WTC11 (cell line): ENCODE results near the gene NKRF. TPM values are rescaled to one million over a fixed set of nuclear protein-coding genes. Genes with fewer than 3 reads are reported as not detected.

ENCODE experiments used
- ATAC-seq: fragments of 200-7000 bp; cut with Tn5 transposase; 2 replicates; pipeline ENCODE4 v1.10.0; 2021; ENCODE audit warnings: mild to moderate bottlenecking, moderate library complexity
- Bru-seq: library from RNA; stranded (reverse); fragments of 400-500 nt; gene quantifications from one replicate; lab custom pipeline; 2021; lab: Mats Ljungman, UMichigan
- CTCF ChIA-PET: fragments of 300-600 bp; sonication (Branson Sonifier 250); formaldehyde crosslinking; loops from one replicate; lab custom pipeline; 2021; ENCODE audit warnings: antibody characterized with exemption; lab: Charles Lee
- POLR2A ChIA-PET: fragments of 350-600 bp; sonication (Branson Sonifier 250); formaldehyde crosslinking; loops from one replicate; lab custom pipeline; 2021; ENCODE audit warnings: antibody characterized with exemption; lab: Charles Lee
- DNase-seq: peaks from one replicate; pipeline ENCODE4 v3.0.0; 2021; ENCODE audit warnings: low spot score
- H3K27ac Mint-ChIP-seq: 2 replicates; pipeline ENCODE4 v1.8.0; 2021; ENCODE audit warnings: mixed read lengths
- H3K27me3 Mint-ChIP-seq: 2 replicates; pipeline ENCODE4 v1.8.0; 2021; ENCODE audit warnings: low read depth, mild to moderate bottlenecking, moderate library complexity, mixed read lengths
- H3K36me3 Mint-ChIP-seq: 2 replicates; pipeline ENCODE4 v1.8.0; 2021; ENCODE audit warnings: mixed read lengths
- H3K4me1 Mint-ChIP-seq: 2 replicates; pipeline ENCODE4 v1.8.0; 2022; ENCODE audit warnings: mixed read lengths
- H3K4me3 Mint-ChIP-seq: 2 replicates; pipeline ENCODE4 v1.8.0; 2021; ENCODE audit warnings: mild to moderate bottlenecking, moderate library complexity, mixed read lengths
- H3K9me3 Mint-ChIP-seq: 2 replicates; pipeline ENCODE4 v1.8.0; 2021; ENCODE audit warnings: mixed read lengths
- ARID4B ChIP-seq: sonication (generic); formaldehyde crosslinking; IDR thresholded peaks from 2 replicates; pipeline ENCODE4 v1.8.0; 2023; ENCODE audit warnings: missing genetic modification reagents, mild to moderate bottlenecking, borderline replicate concordance
- ATF1 ChIP-seq: sonication (generic); formaldehyde crosslinking; IDR thresholded peaks from 2 replicates; pipeline ENCODE4 v1.8.1; 2023; ENCODE audit warnings: mild to moderate bottlenecking, moderate library complexity, missing genetic modification reagents
- ATF6 ChIP-seq: sonication (generic); formaldehyde crosslinking; IDR thresholded peaks from 2 replicates; pipeline ENCODE4 v1.8.1; 2023; ENCODE audit warnings: mild to moderate bottlenecking, missing genetic modification reagents
- CTCF ChIP-seq: fragments of 200-600 bp; IDR thresholded peaks from 2 replicates; pipeline ENCODE4 v1.8.0; 2022; ENCODE audit warnings: antibody characterized with exemption
- FOXK1 ChIP-seq: sonication (generic); formaldehyde crosslinking; IDR thresholded peaks from 2 replicates; pipeline ENCODE4 v1.8.0; 2022; ENCODE audit warnings: mild to moderate bottlenecking, moderate library complexity, missing genetic modification reagents
- GRHL2 ChIP-seq: fragments of 250-450 bp; sonication (Bioruptor Pico); IDR thresholded peaks from 2 replicates; pipeline ENCODE4 v1.8.0; 2022; ENCODE audit warnings: mild to moderate bottlenecking, moderate library complexity; ENCODE audit not compliant: insufficient replicate concordance, severe bottlenecking
- HMGA2 ChIP-seq: fragments of 250-450 bp; sonication (Bioruptor Pico); IDR thresholded peaks from 2 replicates; pipeline ENCODE4 v1.4.0; 2021; ENCODE audit warnings: mild to moderate bottlenecking, moderate library complexity
- JUN ChIP-seq: sonication (generic); formaldehyde crosslinking; IDR thresholded peaks from 2 replicates; pipeline ENCODE4 v1.8.0; 2023; ENCODE audit warnings: mild to moderate bottlenecking, missing genetic modification reagents
- MAX ChIP-seq: sonication (generic); formaldehyde crosslinking; IDR thresholded peaks from 2 replicates; pipeline ENCODE4 v1.8.0; 2022; ENCODE audit warnings: mild to moderate bottlenecking, missing genetic modification reagents
- MYBL2 ChIP-seq: sonication (generic); formaldehyde crosslinking; IDR thresholded peaks from 2 replicates; pipeline ENCODE4 v1.8.1; 2023; ENCODE audit warnings: mild to moderate bottlenecking, moderate library complexity, missing genetic modification reagents
- NFE2L1 ChIP-seq: sonication (generic); formaldehyde crosslinking; IDR thresholded peaks from 2 replicates; pipeline ENCODE4 v1.8.1; 2023; ENCODE audit warnings: missing genetic modification reagents
- NR3C1 ChIP-seq: sonication (generic); formaldehyde crosslinking; conservative IDR thresholded peaks from 2 replicates; pipeline ENCODE4 v1.8.1; 2023; ENCODE audit warnings: low read depth, mild to moderate bottlenecking, missing genetic modification reagents
- SMAD3 ChIP-seq: sonication (generic); formaldehyde crosslinking; IDR thresholded peaks from 2 replicates; pipeline ENCODE4 v1.8.0; 2022; ENCODE audit warnings: missing genetic modification reagents, mild to moderate bottlenecking, borderline replicate concordance
- ZBTB21 ChIP-seq: sonication (generic); formaldehyde crosslinking; IDR thresholded peaks from 2 replicates; pipeline ENCODE4 v1.8.1; 2023; ENCODE audit warnings: mild to moderate bottlenecking, missing genetic modification reagents, borderline replicate concordance
- ZNF219 ChIP-seq: sonication (generic); formaldehyde crosslinking; IDR thresholded peaks from 2 replicates; pipeline ENCODE4 v1.8.0; 2023; ENCODE audit warnings: missing genetic modification reagents, mild to moderate bottlenecking, borderline replicate concordance
- ZNF232 ChIP-seq: sonication (generic); formaldehyde crosslinking; IDR thresholded peaks from 2 replicates; pipeline ENCODE4 v1.8.0; 2022; ENCODE audit warnings: mild to moderate bottlenecking, missing genetic modification reagents
- ZNF512 ChIP-seq: sonication (generic); formaldehyde crosslinking; IDR thresholded peaks from 2 replicates; pipeline ENCODE4 v1.8.1; 2022; ENCODE audit warnings: missing genetic modification reagents, borderline replicate concordance
- long read RNA-seq, 3 experiments: library from RNA in 1 of 3; library from capped mRNA in 1 of 3; library from polyadenylated mRNA in 1 of 3; unstranded in 2 of 3; stranded (forward) in 1 of 3; transcript quantifications; one replicate each; pipeline ENCODE4 v2.0.0, GENCODE V29; 2021
- total RNA-seq: library from RNA; stranded (reverse); gene quantifications from 3 replicates; pipeline ENCODE4 v1.2.3, GENCODE V29; 2021
- TF ChIP-seq, protein P1 (sequence below): sonication (generic); formaldehyde crosslinking; IDR thresholded peaks from 2 replicates; pipeline ENCODE4 v1.8.0; 2022; ENCODE audit warnings: mild to moderate bottlenecking, missing genetic modification reagents
- TF ChIP-seq, protein P2 (sequence below): sonication (generic); formaldehyde crosslinking; conservative IDR thresholded peaks from 2 replicates; pipeline ENCODE4 v1.8.1; 2023; ENCODE audit warnings: mild to moderate bottlenecking, low read depth, missing genetic modification reagents, moderate library complexity
- TF ChIP-seq, protein P3 (sequence below): fragments of 250-450 bp; sonication (Bioruptor Pico); IDR thresholded peaks from 2 replicates; pipeline ENCODE4 v1.9.0; 2021; ENCODE audit warnings: mild to moderate bottlenecking

NKRF gene
- total RNA-seq (13.0 to 15.0 TPM (median 13.6 TPM) in 3 replicates), Bru-seq, nascent RNA (percentile 75 among the genes with signal in this experiment)
- long read RNA-seq, experiment 1, transcript NKRF-201 (3 exons, 3,817 nt) = major isoform, 39 of 49 reads
- long read RNA-seq, experiment 1, partial matches to known transcripts = 0 of 49 reads
- long read RNA-seq, experiment 1, other reads (novel, unspliced or antisense) = 7 of 49 reads
- long read RNA-seq, experiment 2, transcript NKRF-201 (3 exons, 3,817 nt) = major isoform, 17 of 32 reads
- long read RNA-seq, experiment 2, partial matches to known transcripts = 0 of 32 reads
- long read RNA-seq, experiment 2, other reads (novel, unspliced or antisense) = 13 of 32 reads
- long read RNA-seq, experiment 3, partial matches to known transcripts = 0 of 4 reads
- long read RNA-seq, experiment 3, other reads (novel, unspliced or antisense) = 4 of 4 reads

DNA sequence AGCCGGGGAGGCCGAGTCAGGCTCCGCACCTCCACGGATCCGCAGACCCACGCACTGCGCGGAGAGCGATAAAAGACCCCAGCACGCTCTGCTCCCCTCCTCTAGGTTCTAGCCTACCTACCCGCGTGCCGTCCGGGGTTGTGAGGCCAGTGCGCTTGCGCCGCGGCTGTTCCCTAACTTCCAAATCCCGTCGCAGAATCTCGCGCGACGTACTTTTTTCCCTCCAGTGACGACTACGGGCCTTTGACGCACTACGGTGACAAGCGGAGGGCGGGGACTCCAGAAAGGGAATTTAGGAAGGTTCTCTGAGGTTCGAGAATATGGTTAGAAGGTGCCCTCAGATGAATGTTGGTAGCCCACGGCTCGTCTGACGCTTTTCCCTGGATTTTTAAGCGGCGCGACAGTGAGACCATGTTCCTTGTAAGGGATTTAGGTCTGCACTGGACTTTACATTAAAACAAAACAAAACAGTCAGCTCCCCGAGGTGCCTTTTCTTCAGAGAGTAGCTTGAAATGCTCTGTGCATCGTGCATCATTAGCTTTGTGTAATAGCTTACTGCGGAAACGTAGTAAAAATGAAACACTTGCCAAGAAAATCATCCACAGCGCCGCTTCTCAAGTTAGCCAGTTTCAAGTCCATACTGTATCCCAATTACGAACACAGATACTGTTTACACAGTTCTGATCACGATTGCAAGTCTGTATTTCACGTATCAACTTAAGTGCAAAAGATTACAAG lies at the start of gene NKRF:
TSS of gene NKRF (minus strand) at position 145 of the 738 bp plus-strand sequence.
- CTCF ChIA-PET = interaction anchor here (0.7 to 2.3 kb wide), 5 partner anchors 89 to 151 kb away, joined by 3 to 15 read pairs (median 5); no protein-coding TSS in a partner anchor

More for the DNA sequence above, at the start of gene NKRF:
- TF ChIP-seq SMAD3 (CRISPR knock-in tag) (0 out of 2 replicates have a peak, but pooled peaks have one; percentile 27), ARID4B (no peak; the same call in 1 of the 2 replicates), ATF1 (CRISPR knock-in tag) (no peak), MAX (CRISPR knock-in tag) (peak; percentile 70), FOXK1 (CRISPR knock-in tag) (no peak; the same call in 1 of the 2 replicates), CTCF (no peak), ZBTB21 (CRISPR knock-in tag) (no peak), JUN (CRISPR knock-in tag) (0 out of 2 replicates have a peak, but pooled peaks have one; percentile 32), ATF6 (CRISPR knock-in tag) (no peak), ZNF219 (no peak), NR3C1 (CRISPR knock-in tag) (no peak), NFE2L1 (CRISPR knock-in tag) (no peak), MYBL2 (CRISPR knock-in tag) (0 out of 2 replicates have a peak, but pooled peaks have one; percentile 25), GRHL2 (no peak), ZNF512 (CRISPR knock-in tag) (no peak), HMGA2 (CRISPR knock-in tag) (no peak), ZNF232 (CRISPR knock-in tag) (no peak)
- TF ChIP-seq, protein P1, sequence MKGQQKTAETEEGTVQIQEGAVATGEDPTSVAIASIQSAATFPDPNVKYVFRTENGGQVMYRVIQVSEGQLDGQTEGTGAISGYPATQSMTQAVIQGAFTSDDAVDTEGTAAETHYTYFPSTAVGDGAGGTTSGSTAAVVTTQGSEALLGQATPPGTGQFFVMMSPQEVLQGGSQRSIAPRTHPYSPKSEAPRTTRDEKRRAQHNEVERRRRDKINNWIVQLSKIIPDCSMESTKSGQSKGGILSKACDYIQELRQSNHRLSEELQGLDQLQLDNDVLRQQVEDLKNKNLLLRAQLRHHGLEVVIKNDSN (CRISPR knock-in tag) = peak; percentile 27; the same call in 1 of the 2 replicates
- TF ChIP-seq, protein P2, sequence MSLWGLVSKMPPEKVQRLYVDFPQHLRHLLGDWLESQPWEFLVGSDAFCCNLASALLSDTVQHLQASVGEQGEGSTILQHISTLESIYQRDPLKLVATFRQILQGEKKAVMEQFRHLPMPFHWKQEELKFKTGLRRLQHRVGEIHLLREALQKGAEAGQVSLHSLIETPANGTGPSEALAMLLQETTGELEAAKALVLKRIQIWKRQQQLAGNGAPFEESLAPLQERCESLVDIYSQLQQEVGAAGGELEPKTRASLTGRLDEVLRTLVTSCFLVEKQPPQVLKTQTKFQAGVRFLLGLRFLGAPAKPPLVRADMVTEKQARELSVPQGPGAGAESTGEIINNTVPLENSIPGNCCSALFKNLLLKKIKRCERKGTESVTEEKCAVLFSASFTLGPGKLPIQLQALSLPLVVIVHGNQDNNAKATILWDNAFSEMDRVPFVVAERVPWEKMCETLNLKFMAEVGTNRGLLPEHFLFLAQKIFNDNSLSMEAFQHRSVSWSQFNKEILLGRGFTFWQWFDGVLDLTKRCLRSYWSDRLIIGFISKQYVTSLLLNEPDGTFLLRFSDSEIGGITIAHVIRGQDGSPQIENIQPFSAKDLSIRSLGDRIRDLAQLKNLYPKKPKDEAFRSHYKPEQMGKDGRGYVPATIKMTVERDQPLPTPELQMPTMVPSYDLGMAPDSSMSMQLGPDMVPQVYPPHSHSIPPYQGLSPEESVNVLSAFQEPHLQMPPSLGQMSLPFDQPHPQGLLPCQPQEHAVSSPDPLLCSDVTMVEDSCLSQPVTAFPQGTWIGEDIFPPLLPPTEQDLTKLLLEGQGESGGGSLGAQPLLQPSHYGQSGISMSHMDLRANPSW (CRISPR knock-in tag) = no peak
- TF ChIP-seq, protein P3, sequence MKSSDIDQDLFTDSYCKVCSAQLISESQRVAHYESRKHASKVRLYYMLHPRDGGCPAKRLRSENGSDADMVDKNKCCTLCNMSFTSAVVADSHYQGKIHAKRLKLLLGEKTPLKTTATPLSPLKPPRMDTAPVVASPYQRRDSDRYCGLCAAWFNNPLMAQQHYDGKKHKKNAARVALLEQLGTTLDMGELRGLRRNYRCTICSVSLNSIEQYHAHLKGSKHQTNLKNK (CRISPR knock-in tag) = no peak
- Mint-ChIP-seq H3K27ac (peak within 1 kb of the TSS; percentile 86), H3K4me1 (peaks cover 20% of the 10 kb centered on the region), H3K4me3 (peak within 1 kb of the TSS; percentile 81), H3K9me3 (no peaks in the 10 kb centered on the region), H3K27me3 (peaks cover 35% of the 10 kb centered on the region), H3K36me3 (no peaks in the 10 kb centered on the region)
- POLR2A ChIA-PET = interaction anchor here (0.9 kb wide), 1 partner anchor 185 kb away, joined by 3 read pairs; the partner anchor contains the start of gene RPL39
- peak; percentile 85 for DNase-seq
- peak; percentile 77 for ATAC-seq
